Adrenal gland (tissue), 12 donors: Measurements from ENCODE around the gene XRCC5. TPM values are rescaled to one million over a fixed set of nuclear protein-coding genes. Genes with fewer than 3 reads are reported as not detected.

Source experiments
- DNase-seq, 7 donors: peaks; one replicate each; pipeline ENCODE4 v3.0.0-alpha.2; 2019 to 2020
- H3K27ac ChIP-seq, 5 donors: fragments of 200-600 bp; sonication (generic) in 4 of 5; 1 replicate in 3 of 5; 2 replicates in 2 of 5; pipeline versions ENCODE4 v1.5.1 to v1.8.0; 2016 to 2020; ENCODE audit warnings: mild to moderate bottlenecking in 1 of 5
- H3K27me3 ChIP-seq: fragments of 200-600 bp; 2 replicates; pipeline ENCODE4 v1.8.0; 2021
- H3K36me3 ChIP-seq, 2 donors: fragments of 200-600 bp; replicated peaks in 1 of 2; 1 replicate in 1 of 2; 2 replicates in 1 of 2; pipeline versions ENCODE4 v1.5.1 to v1.8.0; 2018 to 2022
- H3K4me1 ChIP-seq, 2 donors: fragments of 200-600 bp; replicated peaks in 1 of 2; 1 replicate in 1 of 2; 2 replicates in 1 of 2; pipeline versions ENCODE4 v1.5.1 to v1.8.0; 2018 to 2021
- H3K4me3 ChIP-seq, 4 donors: fragments of 200-600 bp; sonication (generic) in 3 of 4; one replicate each; pipeline ENCODE4 v1.5.1; 2016 to 2018
- H3K9me3 ChIP-seq, 3 donors: fragments of 200-600 bp; sonication (generic) in 1 of 3; replicated peaks in 1 of 3; 1 replicate in 2 of 3; 2 replicates in 1 of 3; pipeline versions ENCODE4 v1.5.1 to v1.8.0; 2016 to 2021
- CTCF ChIP-seq, 6 experiments: fragments of 450-650 bp in 4 of 6; fragments of 200-600 bp in 2 of 6; sonication (generic) in 1 of 6; IDR thresholded peaks; 1 replicate in 5 of 6; 2 replicates in 1 of 6; pipeline versions ENCODE4 v1.5.1 to v1.8.0; 2016 to 2021; ENCODE audit warnings: antibody characterized with exemption in 6 of 6, mild to moderate bottlenecking in 2 of 6, moderate library complexity in 1 of 6
- POLR2A ChIP-seq, 2 donors: fragments of 450-650 bp; IDR thresholded peaks; one replicate each; pipeline ENCODE4 v1.6.1; 2017; ENCODE audit warnings: antibody characterized with exemption in 2 of 2, mild to moderate bottlenecking in 2 of 2, moderate library complexity in 1 of 2
- WGBS, 4 donors: extraction: QIAGEN DNeasy Blood & Tissue Kit in 2 of 4; methylation state at CpG; one replicate each; pipeline versions ENCODE4 v1.1.5 to v1.1.7; 2013 to 2017; 5-methylcytosine and 5-hydroxymethylcytosine counted together
- intact Hi-C, 2 donors: fragments of 100-400 bp; cut with DNase I; formaldehyde crosslinking; loops; one replicate each; pipeline versions ENCODE4 v1.14.1 to v1.15.0; 2022 to 2023
- polyA plus RNA-seq, 3 donors: library from polyadenylated mRNA; stranded (reverse); fragments of 200-250 nt in 2 of 3; fragments of 350-450 nt in 1 of 3; fragmentation: Illumina TruSeq in 1 of 3; extraction: RNeasy Lipid Tissue Mini Kit (QIAGEN cat#74804) in 1 of 3; gene quantifications; one replicate each; pipeline ENCODE4 v1.2.3, GENCODE V29; 2013 to 2014
- total RNA-seq, 9 donors: library from RNA; depleted of rRNA in 4 of 9; stranded (reverse); fragments of >200 nt in 4 of 9; fragments of 120-200 nt in 1 of 9; fragmentation: NEBNext Ultra II Directional in 1 of 9; extraction: Animal tissue kit (Norgen Biotek cat#: 25700) in 1 of 9; gene quantifications; one replicate each; pipeline versions ENCODE4 v1.1.0 to v1.2.4, GENCODE V29; 2013 to 2023
- donor health status: healthy with polysubstance abuse.
- donor health status: Bipolar disorder and iron deficiency.
- donor health status: DM: yes; HTN: yes; CAD: no.
- donor health status: DM: no; HTN: no; CAD: no.
- donor health status: DM: no; HTN: no; CAD: no.
- donor health status: DM: yes; HTN: yes; CAD: no.

Gene XRCC5
- total and polyA plus RNA-seq, 12 donors, result 58.4 to 224 (median 158) TPM

DNA sequence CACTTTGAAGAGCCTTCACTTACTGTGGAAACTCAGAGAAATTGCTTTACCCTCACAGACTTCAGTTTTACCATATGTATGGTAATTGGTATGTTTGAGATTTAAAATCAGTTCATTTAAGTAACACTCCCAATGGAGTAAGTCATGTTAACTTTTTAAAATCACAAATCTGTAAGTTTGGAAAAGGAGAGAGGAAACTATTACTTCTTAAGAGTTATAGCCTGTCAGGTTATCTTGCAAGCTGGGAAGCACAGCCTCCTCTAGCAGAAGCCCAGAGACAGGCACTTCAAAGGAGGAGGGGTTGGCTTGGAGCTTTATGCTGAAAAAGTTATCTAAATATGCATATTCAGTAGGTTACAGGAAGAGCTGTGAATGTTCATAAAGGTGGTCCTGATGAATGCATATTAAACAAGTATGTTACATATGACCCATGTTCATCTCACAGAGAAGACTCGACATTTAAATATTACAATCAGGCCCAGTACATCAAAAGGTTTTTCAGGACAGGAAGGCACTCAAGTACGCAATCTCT lies 102.5 kb downstream of the XRCC5 start:
- no peaks in the 10 kb centered on the region for H3K27me3 ChIP-seq
- peaks cover 0 to 13% of the 10 kb centered on the region in 2 donors for H3K36me3 ChIP-seq
- H3K9me3 ChIP-seq, result no peaks in the 10 kb centered on the region
- intact Hi-C loops, result no loop called here
- TF ChIP-seq CTCF (IDR thresholded peaks at IDR 0.05) (no peak), POLR2A (IDR thresholded peaks at IDR 0.05) (no peak)
- H3K4me1 ChIP-seq, result peaks cover 0 to 7% of the 10 kb centered on the region in 2 donors
- no peak for DNase-seq
- WGBS, 4 donors, result 93 to 94% (median 94%) methylated on average over 2 of the region's 2 CpGs
- H3K27ac ChIP-seq, result no peak overlapping the region
- no peak overlapping the region for H3K4me3 ChIP-seq

GRCh38 chr2:216214768-216215167 lies 105.6 kb downstream of the XRCC5 start:
- 93 to 100% (median 95%) methylated on average over 2 of the region's 2 CpGs for WGBS, 4 donors
- intact Hi-C loops, result no loop called here
- no peaks in the 10 kb centered on the region for H3K9me3 ChIP-seq
- peaks cover 10 to 23% of the 10 kb centered on the region in 2 donors for H3K4me1 ChIP-seq
- no peak overlapping the region for H3K4me3 ChIP-seq
- no peaks in the 10 kb centered on the region for H3K27me3 ChIP-seq
- TF ChIP-seq POLR2A (IDR thresholded peaks at IDR 0.05) (no peak), CTCF (IDR thresholded peaks at IDR 0.05) (no peak)
- no peaks in the 10 kb centered on the region for H3K36me3 ChIP-seq
- no peak for DNase-seq
- no peak overlapping the region for H3K27ac ChIP-seq

DNA sequence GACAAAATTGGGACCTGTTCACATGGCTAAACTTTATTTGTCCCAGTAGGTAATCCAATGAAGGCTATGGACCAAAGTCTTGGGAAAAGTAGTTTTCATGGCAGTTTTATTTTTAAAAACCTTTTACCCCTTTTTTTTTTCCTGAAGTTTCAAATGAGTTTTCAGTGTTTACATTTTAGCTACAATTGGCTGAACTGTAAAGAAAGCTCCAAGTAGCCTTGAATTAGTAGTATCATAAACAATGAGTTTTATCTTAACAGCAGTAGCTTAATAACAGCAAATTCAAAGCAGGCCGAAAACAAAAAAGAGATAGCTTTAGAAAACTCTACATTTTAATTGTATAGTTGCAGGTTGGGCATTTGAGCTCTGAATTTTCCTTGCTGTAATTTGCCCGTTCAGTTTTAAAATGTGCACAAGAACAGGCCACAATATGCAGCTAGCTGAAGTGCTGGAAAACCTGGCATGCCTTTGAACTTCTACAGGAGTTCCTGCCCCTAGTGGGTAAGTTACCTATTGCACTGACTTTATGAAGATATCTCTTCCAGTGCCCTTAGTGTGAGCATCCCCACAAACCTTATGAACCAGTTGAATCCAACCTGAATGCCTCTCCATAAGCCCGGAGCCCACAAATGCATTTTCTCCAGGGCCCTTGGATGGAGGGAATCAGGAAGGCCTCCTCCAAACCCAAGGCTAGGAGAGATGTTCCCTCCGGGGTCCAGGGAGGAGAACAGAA lies 106.7 kb downstream of the XRCC5 start:
- TF ChIP-seq CTCF (IDR thresholded peaks at IDR 0.05), result peak in 5 of 6 experiments; percentile 7 to 37 (median 29)
- TF ChIP-seq POLR2A (IDR thresholded peaks at IDR 0.05), result no peak
- Histone ChIP-seq H3K27ac (peak overlapping the region in 1 of 5 donors; percentile 13), H3K4me1 (peaks cover 10 to 16% of the 10 kb centered on the region in 2 donors), H3K9me3 (no peaks in the 10 kb centered on the region), H3K27me3 (no peaks in the 10 kb centered on the region), H3K36me3 (no peaks in the 10 kb centered on the region), H3K4me3 (no peak overlapping the region)
- intact Hi-C loops, result no loop called here
- DNase-seq, result peak in 1 of 7 donors; percentile 23
- WGBS, 4 donors, result 80 to 91% (median 86%) methylated on average over 4 of the region's 4 CpGs

GRCh38 chr2:216216951-216217903 lies 108.1 kb downstream of the XRCC5 start:
- no peak for TF ChIP-seq CTCF (IDR thresholded peaks at IDR 0.05)
- no peak for TF ChIP-seq POLR2A (IDR thresholded peaks at IDR 0.05)
- Histone ChIP-seq H3K27ac (peak overlapping the region in 3 of 5 donors; percentile 15 to 82 (median 58)), H3K4me3 (no peak overlapping the region), H3K4me1 (peaks cover 10 to 16% of the 10 kb centered on the region in 2 donors), H3K9me3 (no peaks in the 10 kb centered on the region), H3K36me3 (no peaks in the 10 kb centered on the region), H3K27me3 (no peaks in the 10 kb centered on the region)
- 52 to 65% (median 58%) methylated on average over 7 of the region's 7 CpGs for WGBS, 4 donors
- intact Hi-C loops, result no loop called here
- peak in 3 of 7 donors; percentile 27 to 49 (median 27) for DNase-seq
